Hematopoietic multipotent progenitor cell treated with erythropoietin and hydrocortisone succinate and interleukin-3 and kit ligand, for 17 days (in vitro differentiated cells): ENCODE results near the gene JUP.

Experiments
- DNase-seq: peaks from one replicate; pipeline ENCODE4 v3.0.0-alpha.2; 2015; ENCODE audit warnings: low spot score

Gene JUP

DNA sequence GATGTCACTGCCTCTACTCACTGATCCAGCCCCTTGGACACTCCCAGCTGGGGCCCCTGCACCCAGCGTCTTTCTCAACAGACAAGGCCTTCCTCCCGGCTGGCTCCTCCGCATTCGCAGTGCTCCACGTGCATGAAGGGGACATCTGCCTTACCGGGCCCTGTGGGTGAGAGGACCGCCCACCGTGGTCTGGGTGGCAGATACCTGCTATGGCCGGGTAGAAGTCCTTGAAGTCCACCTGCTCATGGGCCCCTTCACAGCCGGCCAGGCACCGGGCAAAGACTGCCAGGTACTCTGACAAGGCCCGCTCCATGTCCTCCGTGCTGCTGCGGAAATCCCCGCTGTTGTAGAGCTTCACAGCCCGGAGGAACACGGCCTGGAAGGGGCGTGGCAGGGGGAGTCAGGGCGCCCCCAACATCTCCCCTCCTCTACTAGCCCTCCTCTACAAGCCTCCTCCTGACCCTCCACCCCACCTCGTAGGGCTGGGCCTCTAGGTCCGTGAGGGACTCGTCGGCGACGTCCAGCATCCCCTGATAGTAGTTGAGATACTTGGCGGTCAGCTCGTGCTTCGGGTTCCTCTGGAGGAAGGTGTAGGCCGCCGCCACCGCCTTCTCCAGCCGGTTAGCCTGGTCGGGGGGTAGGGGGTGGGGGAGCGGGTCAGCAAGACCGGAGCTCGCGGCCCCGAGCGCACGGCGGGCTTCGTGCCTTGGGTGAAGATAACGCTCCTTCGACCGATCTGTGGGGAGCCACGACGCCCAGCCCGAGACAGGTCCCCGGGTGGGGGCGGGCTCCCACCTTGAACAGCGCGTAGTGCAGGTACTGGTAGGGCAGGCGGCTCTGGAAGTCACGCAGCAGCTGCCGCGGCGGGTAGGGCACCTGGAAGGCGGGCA is 24.4 kb upstream of the JUP start:
- DNase-seq: no peak

DNA sequence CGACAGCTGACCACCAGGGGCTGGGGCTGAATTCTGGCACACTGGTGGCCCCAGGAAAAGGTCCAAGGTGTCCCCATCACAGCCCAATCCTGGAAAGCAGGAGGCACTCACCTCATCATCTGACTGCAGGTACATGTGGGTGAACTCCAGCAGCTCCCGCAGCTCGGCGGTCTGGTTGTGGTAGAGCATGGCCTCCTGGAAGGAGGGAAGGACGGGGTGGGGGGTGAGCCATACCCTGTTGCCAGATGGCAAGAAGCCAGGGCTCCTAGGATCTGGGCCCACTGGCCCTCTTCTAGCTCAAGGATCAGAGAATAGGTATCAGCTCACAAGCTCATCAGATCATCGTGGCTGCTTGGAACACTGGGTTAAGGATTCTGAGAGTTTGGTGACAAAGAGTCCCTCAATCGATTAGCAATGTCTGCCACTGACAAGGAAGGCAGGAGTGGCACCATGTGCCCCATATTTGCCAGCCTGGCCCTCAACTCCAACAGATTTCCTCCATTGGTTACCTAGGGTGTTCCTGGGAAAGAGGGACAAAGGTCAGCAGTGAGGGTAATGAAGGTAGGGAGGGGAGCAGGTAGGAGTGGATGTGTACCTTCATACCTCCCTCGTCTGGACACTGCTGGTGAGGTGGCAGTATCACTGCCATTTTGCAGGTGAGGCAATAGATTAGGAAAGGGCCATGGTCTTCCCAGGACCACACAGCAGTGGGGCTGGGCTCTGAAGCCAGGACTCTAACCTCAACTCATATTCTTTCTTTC is 20.4 kb upstream of the JUP start:
- no peak for DNase-seq

DNA sequence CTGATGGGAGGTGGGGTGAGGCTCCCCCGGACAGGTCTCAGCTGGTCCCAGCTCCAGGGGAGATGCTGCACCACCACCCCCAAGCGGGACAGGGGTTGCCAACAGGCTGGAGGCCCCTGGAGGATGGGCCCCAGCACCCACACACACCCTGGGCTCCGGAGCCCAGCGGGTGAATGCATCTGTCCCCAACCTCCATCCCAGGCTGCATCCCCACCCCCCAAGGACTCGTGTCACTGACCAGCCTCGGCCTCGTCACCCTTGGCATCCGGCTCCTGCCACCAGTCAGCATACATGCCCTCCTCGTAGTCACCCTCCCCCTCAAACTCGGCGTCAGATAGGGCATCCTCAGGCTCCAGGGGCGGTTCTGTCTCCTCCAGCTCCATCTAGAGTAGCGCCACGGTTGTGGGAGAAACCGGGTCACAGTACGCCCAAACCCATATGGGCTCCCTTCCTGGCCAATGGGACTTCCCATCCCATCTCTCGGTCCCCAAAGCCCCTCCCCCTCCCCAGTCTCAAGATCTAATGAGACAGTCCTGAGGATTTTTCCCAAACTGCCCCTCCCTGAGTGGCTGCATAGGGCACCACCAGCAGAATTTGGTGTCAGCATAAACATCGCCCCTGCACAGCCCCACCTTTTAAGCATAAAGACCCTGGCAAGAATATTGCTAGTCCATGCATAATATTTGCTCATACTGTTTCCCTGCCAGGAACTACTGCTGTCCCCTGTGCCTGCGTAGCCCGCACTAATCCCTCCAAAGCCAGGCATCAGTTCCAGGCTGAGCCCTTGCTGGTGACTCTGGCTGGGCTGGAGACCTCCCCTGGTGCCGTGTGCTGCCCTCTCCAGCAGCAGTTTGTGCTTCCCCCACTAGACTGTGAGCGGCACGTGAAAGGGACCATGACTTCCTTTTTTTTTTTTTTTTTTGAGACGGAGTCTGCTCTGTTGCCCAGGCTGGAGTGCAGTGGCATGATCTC is 16.8 kb upstream of the JUP start:
- no peak for DNase-seq

- peak; percentile 67 for DNase-seq
Measured at GRCh38 chr17:41801374-41802271, 15.1 kb upstream of the JUP start.

DNA sequence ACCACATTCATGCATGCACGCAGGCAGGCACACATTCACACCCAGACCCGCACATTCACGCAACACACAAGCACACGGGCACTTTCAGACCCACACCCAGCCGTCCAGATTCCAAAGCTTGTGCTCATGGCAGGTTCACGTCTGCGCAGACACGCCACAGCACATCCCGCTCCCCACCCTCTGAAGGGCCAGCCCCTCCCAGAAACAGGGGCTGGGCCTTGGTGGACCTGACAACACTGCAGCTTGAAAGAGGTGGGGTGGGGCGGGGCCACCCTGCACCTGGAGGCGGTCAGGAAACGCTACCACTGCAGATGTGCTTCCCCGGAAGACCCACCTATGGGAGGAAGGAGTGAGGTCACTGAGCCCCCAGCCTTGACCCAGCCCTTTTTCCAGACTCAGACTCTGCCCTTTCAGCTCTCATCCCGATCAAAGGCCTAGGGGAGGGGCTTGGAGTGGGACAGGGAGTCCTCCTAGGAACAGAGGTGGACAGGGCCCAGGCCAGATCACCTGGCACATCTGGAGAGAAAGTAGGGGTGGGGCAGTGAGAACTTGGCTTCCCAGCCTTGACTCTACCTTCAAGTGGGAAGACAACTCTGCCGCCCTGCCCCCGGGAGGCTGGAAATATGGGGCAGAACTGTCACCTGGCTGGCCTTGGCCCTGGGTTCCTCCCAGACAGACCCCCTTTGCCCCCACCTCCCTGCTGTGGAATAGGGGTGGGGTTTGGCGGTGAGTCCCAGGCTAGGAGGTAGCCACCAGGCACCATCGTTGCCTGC is 14.3 kb upstream of the JUP start:
- no peak for DNase-seq

- DNase-seq: no peak
Measured at GRCh38 chr17:41799366-41799765, 12.9 kb upstream of the JUP start.

DNA sequence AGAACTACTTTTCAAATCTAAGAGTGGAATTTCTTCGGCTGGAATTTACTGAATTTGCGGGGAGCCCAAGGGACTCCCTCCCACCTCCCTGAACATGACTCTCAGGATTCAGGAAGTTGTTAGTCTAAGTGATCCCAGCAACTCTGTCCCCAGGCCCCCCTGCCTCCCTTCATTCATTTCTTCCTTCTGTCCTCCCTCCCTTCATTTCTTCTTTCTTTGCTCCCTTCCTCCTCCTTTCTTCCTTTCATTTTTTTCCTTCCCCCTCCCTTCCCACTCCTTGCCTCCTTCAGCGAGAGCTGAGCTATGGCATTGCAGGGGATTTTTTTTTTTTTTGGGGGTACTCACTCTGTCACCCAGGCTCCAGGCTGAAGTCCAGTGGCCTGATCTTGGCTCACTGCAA is 10.9 kb upstream of the JUP start:
- DNase-seq: no peak

GRCh38 chr17:41796121-41796895 is 9.8 kb upstream of the JUP start:
- no peak for DNase-seq

DNA sequence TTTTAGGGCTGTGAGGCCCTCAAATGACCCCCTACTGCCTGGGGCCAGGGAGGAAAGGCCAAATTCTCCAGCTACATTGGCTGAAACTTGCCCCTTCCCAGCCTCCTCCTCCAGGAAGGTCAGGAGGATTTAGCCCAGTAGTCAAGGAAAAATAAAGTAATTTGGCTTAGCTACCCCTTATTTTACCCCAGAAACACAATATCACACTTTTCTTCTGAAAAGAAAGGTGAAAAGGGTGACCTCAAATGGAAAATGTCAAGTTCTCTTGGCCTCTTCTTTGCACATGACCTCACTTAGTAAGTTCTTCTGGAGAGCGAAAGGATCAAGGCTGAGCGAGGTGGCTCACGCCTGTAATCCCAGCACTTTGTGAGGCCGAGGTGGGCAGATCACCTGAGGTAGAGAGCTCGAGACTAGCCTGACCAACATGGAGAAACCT is 8.0 kb upstream of the JUP start:
- DNase-seq: no peak

DNA sequence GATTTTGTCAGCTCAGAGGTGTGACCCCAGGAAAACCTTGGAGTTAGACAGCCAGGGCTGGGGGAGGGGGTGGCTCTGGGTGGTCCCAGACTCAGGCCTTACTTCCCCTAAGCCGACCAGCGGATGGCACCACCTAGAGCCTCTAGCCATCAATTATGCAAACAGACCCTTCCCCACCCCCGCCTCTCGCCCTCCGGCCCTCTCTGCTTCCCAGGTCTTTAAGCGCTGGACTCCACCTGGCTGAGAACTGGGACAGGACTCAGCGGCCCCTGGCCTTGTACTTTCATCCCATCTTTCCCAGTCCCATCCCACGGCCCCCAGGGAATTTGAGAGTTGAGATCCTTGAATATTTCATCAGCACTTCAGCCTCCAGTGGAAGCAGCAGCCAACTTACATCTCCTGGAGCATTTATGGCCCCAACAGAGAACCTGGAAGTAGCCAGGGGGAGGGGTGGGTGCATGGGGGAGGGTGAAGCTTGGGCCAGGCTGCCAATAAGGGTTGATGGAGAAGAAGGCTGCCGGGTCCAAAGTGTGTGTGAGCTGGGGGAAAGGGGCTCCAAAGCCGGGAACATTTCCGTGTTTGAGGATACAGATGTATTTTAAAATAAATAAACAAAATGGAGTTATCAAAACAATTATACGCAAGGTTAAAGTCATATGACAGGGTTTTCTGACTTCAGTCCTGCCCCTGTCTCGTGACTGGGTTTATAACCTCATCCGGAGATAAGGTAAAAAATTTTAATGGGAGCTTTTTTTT is 7.5 kb upstream of the JUP start:
- DNase-seq: no peak

DNA sequence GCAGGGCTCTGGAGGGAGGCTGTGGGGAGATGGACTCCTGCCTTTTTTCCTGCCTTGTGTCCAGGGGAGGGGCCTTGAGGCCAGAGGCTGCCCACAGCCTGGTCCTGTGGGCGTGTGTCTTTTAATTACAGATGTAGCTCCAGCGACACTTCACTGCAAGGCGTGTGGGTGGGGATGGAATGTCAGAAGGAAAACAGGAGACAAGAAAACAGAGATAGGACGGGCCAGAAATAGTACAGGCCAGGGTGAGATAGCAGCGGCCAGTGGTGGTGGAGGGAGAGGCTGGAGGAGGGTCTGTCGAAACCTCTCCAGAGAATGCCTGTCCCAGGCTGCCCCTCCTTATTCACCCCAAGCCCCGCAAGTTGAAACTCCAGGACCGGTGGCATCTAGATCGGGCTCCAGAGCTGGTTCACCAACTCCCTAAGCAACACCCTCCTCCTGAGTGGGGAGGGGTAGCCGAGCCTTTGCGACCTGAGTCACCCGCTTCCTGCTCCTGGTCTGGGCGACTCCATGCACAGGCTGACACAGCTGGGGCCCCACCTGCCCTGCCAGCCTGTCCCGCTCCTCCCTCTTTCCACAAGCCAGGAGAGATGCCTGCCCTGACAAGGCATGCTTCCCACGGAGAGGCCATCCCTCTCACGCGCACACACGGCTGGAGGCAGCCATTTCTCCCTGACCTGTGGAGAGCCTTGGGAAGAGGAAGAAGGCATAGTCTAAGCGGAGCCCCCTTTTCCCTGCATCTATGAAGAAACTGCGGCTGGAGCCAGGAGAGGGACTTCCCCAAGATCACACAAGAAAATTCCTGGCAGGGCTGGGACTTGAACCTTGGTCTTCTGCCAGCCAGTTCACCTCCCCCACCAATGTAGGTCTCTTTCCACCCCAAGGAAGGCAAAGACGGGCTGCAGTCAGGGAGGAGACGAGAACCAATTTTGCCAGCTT is 6.6 kb upstream of the JUP start:
- DNase-seq: no peak

GRCh38 chr17:41787021-41787418 is 509 bp upstream of the JUP start:
- no peak for DNase-seq

DNA sequence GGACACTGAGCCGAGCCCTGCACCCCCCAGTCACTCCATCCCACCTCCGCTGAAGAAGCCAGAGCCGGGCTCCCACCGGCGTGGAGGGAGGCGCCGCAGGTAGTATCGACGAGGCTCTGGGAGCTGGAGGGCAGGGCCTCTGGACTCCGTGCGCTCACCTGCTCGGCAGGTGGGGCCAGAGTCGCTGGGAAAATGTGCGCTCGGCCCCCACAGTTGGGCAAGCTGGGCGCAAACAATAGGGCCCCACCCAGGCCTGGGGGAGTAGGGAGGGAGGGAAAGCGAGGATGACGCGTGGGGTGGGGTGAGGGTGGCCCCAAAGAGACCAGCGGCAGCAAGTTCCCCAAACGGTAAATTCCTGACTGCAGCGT is 668 bp downstream of the JUP start:
- DNase-seq: no peak

DNA sequence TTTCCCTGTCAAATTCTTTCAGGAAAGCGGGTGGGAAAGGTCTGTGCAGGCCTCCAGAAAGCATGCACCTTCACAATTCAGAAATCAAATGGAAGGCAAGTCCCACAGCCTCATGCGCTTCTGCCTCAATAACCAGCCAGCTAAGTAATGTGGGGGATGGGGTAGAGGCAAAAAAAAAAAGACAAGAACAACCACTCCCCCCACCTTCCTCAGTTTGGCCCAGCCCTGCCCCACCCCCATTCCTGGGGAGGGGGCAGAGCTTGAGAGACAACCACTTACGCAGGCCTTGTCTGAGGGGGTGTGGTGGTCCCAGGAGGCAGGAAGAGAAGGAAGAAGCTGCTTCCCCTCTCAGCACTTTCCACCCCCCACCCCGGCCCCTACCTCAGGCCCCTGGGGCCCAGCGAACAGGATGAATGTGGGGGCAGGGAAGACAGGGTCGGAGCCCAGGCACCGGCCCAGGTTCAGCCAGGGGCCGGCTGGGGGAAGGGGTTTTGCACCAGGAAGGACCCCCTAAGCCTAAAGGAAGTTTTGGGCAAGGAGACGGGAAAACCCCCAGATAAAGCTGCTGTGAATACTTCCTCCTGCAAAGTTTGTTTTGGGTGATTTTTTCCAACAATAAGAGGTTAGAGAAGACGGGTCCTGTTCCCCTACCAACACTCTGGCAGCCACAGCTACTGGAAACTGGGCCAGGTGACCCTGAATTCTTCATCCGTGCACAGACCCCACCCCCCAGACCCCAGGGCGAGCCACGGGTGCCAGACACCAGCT is 1.2 kb downstream of the JUP start:
- DNase-seq: no peak

DNA sequence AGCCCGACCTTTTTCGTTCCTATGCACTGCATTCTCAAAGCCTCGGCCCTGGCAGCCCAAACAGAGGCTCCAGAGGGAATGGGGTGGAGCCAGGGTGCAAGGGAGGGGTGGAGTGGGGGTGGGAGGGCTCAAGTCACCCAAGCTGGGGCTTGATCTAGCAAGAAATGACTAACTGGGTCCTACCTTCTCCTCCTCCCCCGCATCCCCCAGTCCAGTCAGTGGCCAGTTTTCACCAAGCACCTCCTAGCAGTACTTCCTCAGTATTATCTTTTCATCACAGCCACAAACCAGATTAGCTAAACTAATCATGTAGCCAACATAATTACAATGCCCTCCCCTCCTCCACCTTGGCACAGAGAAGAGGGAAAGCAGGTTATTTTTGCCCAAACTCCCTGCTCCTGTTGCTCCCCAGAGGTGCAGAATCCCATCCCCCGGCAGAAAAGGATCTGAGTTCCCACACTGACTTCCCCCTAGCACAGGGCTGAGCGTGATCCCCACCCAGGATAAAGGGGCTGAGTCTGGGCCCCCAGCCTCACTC is 2.2 kb downstream of the JUP start:
- no peak for DNase-seq

- DNase-seq: no peak
Measured at GRCh38 chr17:41782142-41782541, 4.4 kb downstream of the JUP start.
